T-helper 1 cell (primary cell): ENCODE measurements around the gene ACADSB.

Experiments
- DNase-seq, 5 donors: peaks; one replicate each; pipeline ENCODE4 v3.0.0-alpha.2; 2012 to 2020
- total RNA-seq, 4 donors: gene quantifications; one replicate each; lab custom pipeline; 2026; lab: John Stamatoyannopoulos, UW

The ACADSB gene
- total RNA-seq: 31.4 to 46.6 (median 38.5) reads per million in 4 donors

- DNase-seq: peak; percentile 93 to 97 (median 96)
Measured at GRCh38 chr10:123008355-123009104, at the start of gene ACADSB, which contains the start of gene IKZF5. Gene ACADSB, plus strand, starts transcription at chr10:123009006. Its CDS starts 24 bp downstream, at chr10:123009030. Gene IKZF5, minus strand, starts transcription at chr10:123008795. Its CDS starts 10,170 bp downstream, at chr10:122998625.

- DNase-seq: no peak
Measured at GRCh38 chr10:122962405-122962804, 46.4 kb upstream of the ACADSB start.

GRCh38 chr10:122966879-122967278 lies 41.9 kb upstream of the ACADSB start:
- DNase-seq: no peak

- DNase-seq: no peak
Measured at GRCh38 chr10:122968698-122969097, 40.1 kb upstream of the ACADSB start.

- DNase-seq: no peak
Measured at GRCh38 chr10:122974023-122974422, 34.8 kb upstream of the ACADSB start.

GRCh38 chr10:122974543-122975064 lies 34.2 kb upstream of the ACADSB start:
- no peak for DNase-seq

- peak; percentile 79 to 93 (median 83) for DNase-seq
Measured at GRCh38 chr10:122980209-122981065, 28.4 kb upstream of the ACADSB start, which contains the start of gene PSTK. Gene PSTK, plus strand, starts transcription at chr10:122980401. Its CDS starts 79 bp downstream, at chr10:122980480.

GRCh38 chr10:122981066-122981464 lies 27.7 kb upstream of the ACADSB start:
- DNase-seq: peak in 1 of 5 donors; percentile 7

- no peak for DNase-seq
Measured at GRCh38 chr10:122983898-122984297, 24.9 kb upstream of the ACADSB start.

- DNase-seq: no peak
Measured at GRCh38 chr10:122984708-122985107, 24.1 kb upstream of the ACADSB start.

GRCh38 chr10:122986335-122986734 lies 22.5 kb upstream of the ACADSB start:
- DNase-seq: no peak

GRCh38 chr10:122988501-122988900 lies 20.3 kb upstream of the ACADSB start:
- no peak for DNase-seq

GRCh38 chr10:122990278-122990677 lies 18.5 kb upstream of the ACADSB start:
- no peak for DNase-seq

- DNase-seq: no peak
Measured at GRCh38 chr10:122992031-122992585, 16.7 kb upstream of the ACADSB start.

GRCh38 chr10:122993797-122994336 lies 14.9 kb upstream of the ACADSB start:
- no peak for DNase-seq

- no peak for DNase-seq
Measured at GRCh38 chr10:122995936-122996335, 12.9 kb upstream of the ACADSB start.

GRCh38 chr10:122997864-122998263 lies 10.9 kb upstream of the ACADSB start:
- DNase-seq: no peak

GRCh38 chr10:122998360-122998917 lies 10.4 kb upstream of the ACADSB start:
- no peak for DNase-seq

GRCh38 chr10:122998934-122999333 lies 9.9 kb upstream of the ACADSB start:
- no peak for DNase-seq

GRCh38 chr10:122999347-122999746 lies 9.5 kb upstream of the ACADSB start:
- no peak for DNase-seq

- no peak for DNase-seq
Measured at GRCh38 chr10:123000155-123000554, 8.7 kb upstream of the ACADSB start.

GRCh38 chr10:123001370-123001769 lies 7.4 kb upstream of the ACADSB start:
- DNase-seq: no peak
